ENCODE measurements around the gene CHCHD2.
"Not testable (repeated sequence)": the region's sequence is repeated elsewhere in the genome, so short reads cannot be mapped to it uniquely, and the experiment has no call there.

Gene CHCHD2

DNA sequence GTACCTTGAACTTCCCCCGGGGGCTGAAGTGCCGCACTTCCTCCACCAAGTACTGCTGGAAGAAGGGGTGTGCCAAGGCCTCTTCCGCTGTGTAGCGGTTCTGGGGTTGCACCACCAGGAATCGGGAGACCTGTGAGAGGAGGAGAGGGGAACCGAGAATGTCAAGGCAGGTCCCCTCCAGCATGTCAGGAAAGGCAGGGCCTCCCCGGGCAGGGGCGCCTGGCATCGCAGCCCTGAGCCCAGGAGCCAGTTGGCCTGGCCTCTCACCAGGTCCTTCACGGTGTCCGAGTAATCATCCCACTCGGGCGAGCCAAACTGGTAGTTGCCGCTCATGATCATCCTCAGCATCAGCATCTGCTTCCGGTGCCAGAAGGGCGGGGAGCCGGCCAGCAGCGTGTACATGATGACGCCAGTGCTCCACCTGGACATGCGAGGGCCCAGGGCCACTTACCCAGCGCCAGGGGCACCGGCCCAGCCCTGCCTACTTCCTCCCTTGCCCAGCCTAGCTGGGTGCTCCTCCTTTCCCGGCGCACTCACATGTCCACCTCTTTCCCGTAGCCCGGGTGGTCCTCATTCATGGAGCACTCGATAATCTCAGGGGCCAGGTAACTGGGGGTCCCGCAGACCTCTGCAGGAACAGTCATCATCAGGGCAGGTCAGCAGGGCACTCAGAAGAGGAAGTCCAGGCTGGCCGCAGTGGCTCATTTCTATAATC is 24.5 kb downstream of the CHCHD2 start:
- DNase-seq, result no peak

GRCh38 chr7:56080726-56081435 is 25.4 kb downstream of the CHCHD2 start:
- not testable (repeated sequence) for DNase-seq

GRCh38 chr7:56079450-56080185 is 26.7 kb downstream of the CHCHD2 start:
- no peak for DNase-seq

DNA sequence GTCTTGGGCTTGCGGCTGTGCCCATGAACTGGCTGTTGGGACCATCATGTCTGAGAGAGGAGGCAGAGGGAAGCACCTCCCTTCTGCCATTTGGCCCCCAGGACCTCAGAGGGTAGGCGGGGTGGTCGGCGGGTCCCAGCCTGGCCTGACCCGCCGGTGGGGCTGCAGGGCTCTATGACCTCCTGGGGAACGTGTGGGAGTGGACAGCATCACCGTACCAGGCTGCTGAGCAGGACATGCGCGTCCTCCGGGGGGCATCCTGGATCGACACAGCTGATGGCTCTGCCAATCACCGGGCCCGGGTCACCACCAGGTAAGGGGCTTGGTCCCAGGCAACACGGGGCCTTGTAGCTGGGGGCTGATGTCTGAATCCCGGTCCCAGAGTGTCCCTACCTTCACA is 28.1 kb downstream of the CHCHD2 start:
- no peak for DNase-seq

DNA sequence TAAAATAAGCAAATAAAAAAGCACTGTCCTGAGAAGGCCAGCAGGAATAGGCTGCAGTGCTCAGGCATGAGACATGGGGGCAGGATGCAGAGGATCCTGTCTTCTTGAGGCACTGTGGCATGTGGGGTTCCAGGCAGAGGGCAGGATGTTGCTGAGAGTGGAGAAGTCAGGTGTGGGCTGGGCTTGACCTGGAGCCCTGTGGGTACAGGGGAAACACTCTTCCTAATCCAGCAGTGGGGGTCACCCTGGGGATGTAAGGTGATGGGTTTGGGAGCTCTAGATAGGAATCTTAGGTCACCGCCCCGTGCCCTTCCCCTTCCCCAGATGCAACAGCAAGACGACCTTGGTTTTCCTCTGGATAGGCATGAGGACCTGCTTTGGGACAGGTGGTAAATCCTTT is 28.6 kb downstream of the CHCHD2 start:
- no peak for DNase-seq

GRCh38 chr7:56074371-56074791 is 31.9 kb downstream of the CHCHD2 start:
- peak; percentile 76 for DNase-seq

- not testable (repeated sequence) for DNase-seq
Measured at GRCh38 chr7:56066376-56066775, 39.9 kb downstream of the CHCHD2 start.

DNA sequence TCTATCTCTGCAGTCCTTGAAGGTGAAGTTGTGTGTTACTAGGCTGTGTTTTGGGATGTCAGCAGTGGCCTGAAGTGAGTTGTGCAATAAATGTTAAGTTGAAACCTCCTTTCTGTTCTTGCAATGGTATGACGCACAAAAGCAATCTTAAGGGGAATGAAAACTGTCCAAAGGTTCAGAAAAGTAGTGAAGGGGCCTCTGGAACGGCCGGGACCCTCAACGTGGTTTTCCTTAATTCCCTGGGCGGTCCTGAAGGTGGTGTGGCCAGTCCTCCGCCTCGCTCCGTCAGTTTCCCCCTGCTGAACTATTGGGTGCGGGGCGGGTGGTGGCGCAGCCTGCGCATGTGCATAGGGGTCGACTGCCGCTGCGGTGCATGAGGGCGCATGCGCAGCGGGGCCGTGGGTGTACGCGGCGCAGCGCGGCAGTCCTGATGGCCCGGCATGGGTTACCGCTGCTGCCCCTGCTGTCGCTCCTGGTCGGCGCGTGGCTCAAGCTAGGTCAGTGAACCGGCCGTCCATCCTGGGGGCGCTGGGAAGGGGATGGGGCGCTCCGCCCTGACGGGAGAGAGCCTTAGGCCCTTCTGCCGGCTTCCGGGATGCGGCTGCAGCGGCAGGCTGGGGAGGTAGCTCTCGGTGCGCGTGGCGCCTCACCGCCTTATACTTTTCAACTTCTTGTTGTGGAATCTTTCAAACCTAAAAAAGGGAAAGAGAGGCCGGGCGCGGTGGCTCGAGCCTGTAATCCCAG is 42.2 kb downstream of the CHCHD2 start, which contains the start of gene SUMF2:
TSS of gene SUMF2 (plus strand) at position 405 of the 744 bp plus-strand sequence. CDS start at position 431, 26 bp downstream.
- peak; percentile 89 for DNase-seq

DNA sequence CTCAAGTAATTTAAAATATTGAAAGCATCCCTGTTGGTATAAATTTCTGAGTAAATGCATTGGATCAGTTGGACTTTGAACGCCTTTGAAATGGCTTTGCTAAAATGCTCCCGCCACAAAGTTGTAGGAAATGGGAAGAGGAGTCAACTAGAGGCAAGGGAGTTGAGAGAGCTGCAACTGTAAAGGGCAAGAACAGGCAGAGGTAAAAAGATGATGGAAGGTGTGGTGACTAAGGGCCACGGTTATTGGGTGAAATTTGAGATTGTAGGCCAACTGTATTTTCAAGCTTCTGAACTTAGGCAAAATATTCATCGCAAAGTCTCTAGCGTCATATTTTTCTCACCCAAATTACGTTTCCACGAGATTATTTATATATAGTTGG is 42.8 kb downstream of the CHCHD2 start:
- DNase-seq, result no peak

- DNase-seq, result no peak
Measured at GRCh38 chr7:56062382-56062781, 43.9 kb downstream of the CHCHD2 start.

DNA sequence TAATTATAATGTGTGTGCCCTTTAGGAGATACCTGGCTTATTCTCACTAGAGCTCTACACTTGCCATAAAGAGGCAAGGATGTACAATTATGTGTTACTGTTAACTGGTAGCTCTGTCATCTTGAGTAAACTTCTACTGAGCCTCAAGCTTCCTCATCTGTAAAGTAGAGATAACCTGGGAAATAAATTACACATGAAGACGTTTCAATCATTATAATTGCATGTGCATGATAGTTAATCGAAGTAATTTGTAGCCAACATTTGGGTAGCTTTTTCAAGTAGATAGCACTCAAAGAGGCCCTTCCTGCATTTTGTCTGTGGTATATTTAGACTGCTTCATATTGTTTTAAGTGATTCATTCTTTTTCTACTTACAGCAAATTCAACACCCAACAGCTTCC is 52.3 kb downstream of the CHCHD2 start:
- DNase-seq, result no peak

DNA sequence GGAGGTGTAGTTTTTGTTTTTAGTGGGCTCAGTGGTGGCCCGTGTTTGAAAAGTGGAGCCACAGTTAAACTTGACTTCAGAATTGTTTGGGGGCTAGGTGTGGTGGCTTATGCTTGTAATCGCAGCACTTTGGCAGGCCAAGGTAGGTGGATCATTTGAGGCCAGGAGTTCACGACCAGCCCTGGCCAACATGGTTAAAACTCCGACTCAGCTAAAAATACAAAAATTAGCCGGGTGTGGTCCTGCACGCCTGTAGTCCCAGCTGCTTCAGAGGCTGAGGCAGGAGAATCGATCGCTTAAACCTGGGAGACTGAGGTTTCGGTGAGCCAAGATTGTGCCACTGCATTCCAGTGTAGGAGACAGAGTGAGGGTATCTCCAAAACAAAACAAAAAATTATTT is 52.9 kb downstream of the CHCHD2 start:
- no peak for DNase-seq
